HG03280 (cell line): ENCODE results near the gene HDHD2.
A peak's percentile ranks its signal among the peaks of the same experiment; 100 is the strongest.

ENCODE experiments used
- ATAC-seq: cut with Tn5 transposase; IDR thresholded peaks from one replicate; pipeline ENCODE4 v1.9.1; 2021; ENCODE audit warnings: mild to moderate bottlenecking, moderate library complexity; ENCODE audit not compliant: unreplicated experiment

The HDHD2 gene

DNA sequence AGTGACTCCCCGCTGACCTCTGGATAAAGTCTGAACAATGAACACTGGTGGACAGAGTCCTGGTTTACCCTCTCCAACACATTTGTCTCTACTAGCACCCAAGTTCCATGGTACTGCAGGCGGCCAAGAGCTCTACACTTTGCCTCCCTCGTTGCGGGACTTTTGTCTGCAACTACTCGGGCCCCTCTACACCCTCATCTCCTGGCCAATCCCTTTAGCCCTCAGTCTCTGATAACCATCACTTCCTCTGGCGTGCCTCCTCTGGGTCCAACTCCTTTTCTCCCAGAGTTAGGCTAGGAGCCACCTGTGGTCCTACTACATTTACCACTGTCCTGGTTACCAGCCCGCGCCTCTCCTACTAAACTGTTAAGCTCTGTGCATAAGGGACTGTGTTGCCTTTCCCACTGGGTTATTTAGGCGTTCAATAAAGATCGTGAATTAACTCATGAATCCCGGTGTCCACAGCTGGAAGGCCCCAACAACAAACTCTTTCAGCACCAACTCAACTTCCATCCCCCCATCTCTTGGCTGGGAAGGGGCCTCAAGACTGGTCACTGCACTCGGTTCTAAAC lies 757 bp downstream of the HDHD2 start:
- ATAC-seq, result no peak

DNA sequence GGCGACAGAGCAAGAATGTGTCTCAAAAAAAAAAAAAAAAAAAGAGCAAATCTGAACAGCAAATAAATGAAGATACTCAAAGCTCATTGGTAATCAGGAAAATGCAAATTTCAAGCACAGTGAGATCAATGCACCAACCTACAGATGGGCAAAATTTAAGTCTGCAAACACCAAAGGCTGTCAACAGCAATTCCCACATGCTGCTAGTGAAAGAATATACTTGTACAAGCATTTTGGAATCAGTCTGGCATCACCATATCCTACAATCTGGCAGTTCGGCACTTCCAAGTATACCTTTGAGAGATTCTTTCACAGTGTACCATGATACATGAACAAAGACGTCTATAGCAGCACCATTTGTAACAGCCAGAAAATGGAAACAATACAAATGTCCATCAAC lies 4.1 kb downstream of the HDHD2 start:
- ATAC-seq, result no peak

DNA sequence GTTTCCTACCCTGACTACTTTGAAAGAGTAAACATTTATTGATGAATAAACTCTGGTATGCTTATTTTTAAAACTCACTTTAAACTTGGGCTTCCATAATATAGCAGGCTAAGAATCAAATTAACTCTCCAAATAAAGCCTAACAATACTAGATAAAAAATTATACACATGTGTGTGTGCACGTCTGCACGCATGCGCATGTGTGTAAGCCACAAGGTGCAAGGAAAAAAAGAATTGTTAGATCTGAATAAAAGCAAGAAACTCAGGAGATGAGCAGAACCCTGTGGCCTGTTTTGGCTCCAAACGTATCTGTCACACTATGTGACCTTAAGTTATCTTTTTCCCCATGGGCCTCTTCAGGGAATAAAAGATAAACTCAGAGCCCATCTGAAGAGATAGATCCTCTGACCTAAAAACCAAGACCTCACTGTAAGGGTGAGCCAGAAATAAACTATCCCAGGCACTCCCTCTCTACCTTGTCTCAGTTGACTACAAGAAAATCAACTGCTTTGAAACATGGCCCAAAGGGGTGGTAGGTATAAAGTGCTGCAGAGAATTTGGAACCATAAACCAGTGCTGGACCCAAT lies 6.3 kb downstream of the HDHD2 start:
- no peak for ATAC-seq

DNA sequence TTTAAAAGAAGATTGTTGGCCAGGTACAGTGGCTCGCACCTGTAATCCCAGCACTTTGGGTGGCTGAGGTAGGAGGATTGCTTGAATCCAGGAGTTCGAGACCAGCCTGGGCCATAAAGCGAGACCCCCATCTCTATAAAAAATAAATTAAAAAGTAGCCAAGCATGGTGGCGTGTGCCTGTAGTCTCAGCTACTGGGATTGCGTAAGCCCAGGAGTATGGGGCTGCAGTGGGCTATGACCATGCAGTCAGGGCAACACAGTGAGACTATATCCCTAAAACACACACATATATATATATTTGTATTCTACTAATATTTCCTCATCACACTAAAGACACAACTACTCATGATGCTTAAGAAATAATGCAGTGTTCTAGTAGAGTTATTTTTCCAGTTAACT lies 7.1 kb downstream of the HDHD2 start:
- no peak for ATAC-seq

DNA sequence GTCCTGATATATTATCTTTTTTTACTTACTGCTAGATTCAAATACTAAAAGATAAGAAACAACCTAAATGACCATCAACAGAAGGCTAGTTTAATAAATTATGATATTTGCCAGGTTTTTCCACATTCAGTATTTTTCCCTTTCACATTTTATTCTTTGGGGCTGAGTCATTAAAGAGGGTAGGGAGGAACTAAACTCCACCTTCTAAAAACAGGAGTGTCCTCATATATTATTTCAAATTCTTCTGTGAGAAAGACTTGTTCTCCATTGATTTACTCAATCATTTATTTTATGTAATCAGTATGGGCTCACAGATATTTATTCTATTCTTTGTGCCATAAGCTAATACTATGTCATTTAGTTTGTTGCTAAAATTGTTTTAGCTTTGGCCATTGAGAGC lies 9.0 kb downstream of the HDHD2 start:
- ATAC-seq, result no peak

DNA sequence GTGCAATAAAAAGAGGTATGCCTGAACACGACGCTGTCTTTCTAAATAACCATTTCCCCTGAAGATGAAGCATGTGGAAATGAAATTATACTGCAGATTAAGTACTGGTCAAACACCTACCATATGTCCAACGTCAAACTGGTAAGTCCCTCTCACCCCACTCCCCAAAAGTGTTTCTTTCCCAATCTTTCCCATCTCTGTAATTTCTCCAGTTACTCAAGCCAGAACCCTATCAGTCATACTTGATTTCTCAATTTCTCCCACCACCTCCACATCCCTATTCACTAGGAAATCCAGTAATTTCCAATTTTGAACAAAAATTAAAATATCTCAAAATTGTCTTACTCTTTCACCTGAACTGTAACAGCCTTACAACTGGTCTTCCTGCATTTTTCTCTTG lies 29.2 kb downstream of the HDHD2 start:
- ATAC-seq, result no peak

DNA sequence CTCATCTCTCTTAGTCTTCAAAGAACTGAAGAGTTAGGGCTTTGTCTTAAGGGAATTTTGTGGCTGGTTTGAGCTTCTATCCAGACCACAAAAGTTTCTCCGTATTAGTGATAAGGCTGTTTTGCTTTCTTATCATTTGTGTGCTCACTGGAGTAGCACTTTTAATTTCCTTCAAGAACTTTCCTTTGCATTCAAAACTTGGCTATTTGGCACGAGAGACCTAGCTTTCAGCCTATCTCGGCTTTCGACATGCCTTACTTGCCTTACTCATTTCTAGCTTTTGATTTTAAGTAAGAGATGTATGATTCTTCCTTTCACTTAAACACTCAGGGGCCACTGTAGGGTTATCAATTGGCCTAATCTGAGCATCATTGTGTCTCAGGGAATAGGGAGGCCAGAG lies 29.9 kb downstream of the HDHD2 start:
- ATAC-seq, result peak; percentile 79

DNA sequence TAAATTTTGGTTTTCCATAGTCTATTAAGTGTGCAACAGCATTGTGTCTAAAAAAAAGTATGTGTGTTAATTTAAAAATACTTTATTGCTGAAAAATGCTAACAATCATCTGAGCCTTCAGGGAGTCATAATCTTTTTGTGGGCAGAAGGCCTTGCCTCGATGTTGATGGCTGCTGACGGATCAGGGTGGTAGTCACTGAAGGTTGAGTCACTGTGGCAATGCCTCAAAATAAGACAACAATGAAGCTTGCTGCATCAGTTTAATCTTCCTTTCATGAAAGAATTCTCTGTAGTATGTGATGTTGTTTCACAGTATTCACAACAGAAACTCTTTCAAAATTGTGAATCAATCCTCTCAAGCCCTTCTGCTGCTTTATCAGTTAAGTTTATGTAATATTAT lies 31.3 kb downstream of the HDHD2 start:
- ATAC-seq, result no peak

DNA sequence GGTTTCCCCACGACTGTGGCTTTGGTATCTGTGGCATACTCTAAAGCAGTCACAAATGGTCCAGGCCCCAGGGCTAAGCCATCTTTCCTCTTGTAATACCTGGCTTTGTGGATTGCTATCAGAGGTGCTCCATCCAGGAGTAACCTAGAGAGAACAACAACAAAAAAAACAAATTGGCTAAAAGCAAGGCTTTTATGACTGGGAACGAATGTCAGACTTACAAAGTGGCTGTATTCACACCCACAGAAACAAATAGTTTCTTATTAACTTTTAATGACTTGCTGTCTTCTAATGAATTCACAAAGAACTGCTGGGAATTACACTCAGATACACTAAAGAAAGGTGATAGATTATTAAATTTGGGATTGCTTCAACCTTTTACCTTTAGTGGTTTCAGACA lies 35.1 kb downstream of the HDHD2 start:
- ATAC-seq, result no peak

DNA sequence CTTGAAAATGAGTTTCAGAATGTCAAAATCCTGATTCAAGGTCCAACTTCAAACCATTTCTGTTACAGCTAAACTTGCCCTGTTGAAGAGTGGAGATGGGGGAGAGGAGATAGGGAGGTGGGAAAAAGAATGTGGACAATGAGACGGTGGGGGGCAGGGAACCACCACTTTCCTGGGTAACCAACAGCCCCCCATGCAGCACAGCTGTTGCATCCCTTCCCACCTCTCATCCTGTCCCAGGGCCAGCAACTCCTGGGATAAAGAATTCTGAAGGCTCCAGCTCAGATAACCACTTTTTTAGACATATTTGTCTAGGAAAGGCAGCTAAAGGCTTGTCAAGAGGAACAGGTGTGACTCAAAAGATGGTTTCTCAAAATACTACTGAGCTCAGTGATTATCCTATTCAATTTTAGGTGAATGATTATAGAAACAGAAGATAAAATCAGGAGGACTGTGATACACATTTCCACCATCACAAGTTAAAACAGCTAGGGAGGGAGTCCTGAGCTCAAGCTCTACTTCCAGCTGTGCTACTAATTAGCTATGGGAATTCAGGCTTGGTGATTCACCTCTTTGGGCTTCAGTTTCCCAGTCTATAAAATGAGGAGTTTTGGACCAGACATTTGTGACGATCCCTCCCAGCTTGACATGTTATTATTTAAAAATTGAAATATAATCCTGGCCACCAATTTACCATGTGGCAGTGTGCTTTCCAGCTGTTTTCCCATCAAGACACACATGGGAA lies 36.3 kb downstream of the HDHD2 start:
- ATAC-seq, result no peak

DNA sequence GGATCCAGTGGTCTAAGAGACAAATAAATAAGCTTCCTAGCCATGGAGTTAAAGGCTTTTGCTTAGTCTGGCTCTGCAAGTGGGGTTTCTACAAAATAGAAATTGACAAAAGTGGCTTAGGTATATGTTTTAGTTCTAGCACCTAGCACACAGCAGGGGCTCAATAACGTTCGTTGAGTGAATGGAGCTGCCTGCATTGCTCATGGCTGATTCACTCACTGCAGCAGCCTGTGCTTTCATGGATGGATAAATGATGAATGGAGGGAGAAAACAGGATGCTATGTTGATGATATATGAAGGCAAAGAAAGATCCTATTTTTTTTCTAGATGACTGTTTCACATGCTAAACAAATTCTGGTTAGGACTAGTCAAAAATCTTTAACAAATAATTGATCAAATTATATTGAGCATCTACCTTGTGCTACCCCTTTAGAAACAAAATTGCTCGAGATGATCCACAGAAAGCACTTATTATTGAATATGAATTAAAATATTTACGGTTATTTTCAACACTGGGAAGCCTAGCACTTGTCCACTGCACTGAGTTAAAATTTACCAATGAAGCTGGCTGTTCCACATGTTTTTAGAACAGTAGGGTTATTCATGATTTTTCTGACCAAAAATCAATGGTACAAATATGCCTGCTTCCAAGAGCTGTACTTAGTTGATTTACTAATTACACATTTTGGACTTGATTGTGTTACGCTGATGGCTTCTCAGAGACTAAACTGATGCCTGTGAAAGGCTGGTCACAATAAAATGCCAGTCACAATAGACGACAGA lies 39.6 kb downstream of the HDHD2 start:
- no peak for ATAC-seq

DNA sequence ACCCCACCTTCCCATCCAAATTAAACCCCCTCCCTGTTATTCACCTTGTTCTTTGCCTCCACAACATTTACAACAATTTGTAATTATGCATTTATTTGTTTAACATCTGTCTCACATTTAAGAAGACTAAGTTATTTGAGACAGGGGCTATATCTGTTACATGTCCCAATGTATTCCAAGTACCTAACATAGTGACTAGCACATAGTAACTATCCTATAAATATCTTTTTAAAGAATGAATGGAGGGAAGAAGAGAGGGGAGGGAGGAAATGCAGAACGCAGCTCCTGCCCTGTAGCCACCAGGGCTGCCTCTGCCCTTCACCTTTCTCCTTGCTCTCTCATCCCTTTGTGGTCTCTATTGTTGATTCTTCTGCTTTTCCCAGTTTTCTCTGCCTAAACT lies 40.6 kb downstream of the HDHD2 start:
- no peak for ATAC-seq

DNA sequence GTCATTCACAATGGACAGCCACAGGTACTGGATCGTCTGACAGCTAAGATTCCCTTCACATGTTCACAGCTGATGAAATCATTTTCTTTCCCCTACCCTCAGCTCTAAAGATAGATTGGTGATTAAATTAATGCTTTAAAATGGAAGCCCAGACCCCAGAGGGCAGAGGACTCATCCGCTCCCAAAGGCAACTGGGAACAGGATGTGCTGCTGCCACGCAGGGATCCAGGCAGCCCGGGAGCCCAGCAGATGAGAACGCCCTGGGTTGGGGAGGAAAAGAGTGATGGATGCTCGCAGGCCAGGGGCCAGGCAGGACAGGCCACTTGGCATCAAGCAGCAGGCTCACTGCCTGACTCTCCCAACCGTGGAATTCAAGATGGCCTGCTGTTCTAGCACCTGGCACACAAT lies 41.3 kb downstream of the HDHD2 start:
- no peak for ATAC-seq

DNA sequence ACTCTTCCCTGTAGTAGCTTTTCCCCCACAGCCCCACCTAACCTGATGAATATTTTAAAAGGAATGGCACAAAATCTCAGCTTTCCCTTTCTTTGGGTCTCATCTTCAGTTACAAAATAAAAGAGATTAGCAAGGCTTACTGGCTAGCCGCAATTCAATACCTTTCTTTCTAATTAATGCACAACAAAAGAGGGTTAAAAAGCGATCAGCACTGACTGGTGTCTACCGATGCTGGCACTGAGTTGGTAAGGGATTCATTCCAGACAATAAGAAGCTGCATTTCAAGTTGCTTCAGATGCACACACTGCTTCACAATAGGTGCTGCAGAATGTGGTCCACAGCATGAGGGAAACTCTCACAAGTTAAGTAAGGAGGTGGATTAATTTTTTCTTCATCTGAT lies 41.9 kb downstream of the HDHD2 start:
- no peak for ATAC-seq

DNA sequence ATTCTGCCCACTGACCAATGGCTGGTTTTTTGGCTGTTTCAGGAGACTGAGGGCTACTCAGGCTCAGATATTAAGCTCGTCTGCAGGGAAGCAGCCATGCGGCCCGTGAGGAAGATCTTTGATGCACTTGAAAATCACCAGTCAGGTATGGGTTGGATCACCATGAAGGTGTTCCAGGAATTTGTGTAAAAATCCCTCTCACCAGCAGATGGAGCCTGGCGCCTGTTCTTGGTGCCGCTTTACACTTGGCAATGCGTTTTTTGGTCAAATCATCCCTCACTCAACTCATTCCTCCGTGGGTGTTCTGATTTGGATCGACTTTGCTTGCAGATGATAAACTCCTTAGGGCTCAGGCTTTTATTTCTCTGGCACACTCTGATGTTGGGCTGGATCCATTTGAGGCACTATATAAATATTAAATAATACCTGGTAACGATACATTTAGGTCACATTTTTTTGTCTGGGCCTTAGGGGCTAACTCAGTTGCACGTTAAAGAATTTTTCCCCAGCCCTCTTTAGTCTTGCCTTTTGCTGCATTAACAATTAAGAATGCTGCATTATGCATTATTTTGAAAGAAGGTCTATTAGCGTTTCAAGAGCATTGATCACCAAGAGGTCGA lies 50.0 kb downstream of the HDHD2 start:
- no peak for ATAC-seq

DNA sequence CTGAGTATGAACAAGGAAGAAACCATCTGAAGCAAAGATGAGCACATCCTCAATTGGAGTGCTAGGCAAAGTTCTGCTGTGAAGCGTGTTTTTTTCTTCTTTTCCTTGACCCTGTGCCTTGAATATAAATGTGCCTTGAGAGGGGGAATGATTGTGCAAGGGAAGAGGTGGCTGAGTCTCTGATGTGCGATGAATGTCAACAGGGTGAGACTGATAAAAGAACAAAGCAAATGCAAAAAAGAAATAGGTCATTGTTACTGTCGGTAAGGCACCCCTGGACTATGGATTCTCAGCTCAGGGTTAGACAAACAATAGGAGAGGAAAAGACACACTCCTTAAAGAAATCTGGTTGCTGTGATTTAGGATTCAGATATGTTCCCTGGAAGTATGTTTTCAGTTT lies 54.5 kb downstream of the HDHD2 start:
- ATAC-seq, result no peak

DNA sequence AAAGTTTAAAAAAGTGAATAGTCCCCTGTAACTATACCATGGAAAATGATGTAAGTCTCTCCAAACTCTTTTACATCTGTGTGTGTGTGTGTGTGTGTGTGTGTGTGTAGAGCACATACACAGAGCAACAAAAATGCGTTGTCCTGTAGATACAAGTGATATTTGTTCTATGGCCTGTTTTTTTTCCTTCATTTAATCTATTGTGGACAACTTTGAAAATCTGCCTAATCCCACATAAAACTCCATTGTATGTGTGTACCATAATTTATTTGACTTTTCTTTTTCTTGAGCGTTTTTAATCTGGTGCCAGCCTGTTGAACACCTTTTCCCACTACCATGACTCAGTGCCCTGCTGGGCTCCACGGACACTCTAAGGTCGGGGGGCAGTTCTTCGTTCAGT lies 62.6 kb downstream of the HDHD2 start:
- no peak for ATAC-seq

DNA sequence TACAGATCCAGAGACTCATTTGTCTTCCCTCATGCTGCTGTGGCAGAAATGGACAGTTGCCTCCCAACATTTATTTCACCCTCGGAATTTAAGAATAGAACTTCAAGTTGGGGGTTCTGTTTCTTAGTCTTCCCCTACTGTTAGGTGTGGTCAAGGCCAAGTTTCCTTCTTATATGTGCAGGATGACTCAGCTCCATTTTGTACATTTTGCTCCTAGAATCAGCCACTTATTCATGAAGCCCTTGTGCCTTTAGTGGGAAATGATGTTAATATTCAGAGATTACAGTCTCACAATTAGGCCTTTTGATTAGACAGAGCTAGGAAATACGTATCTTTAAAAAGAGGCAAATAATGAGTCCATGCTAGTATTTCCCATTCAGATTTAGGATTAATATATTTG lies 68.7 kb downstream of the HDHD2 start:
- no peak for ATAC-seq

DNA sequence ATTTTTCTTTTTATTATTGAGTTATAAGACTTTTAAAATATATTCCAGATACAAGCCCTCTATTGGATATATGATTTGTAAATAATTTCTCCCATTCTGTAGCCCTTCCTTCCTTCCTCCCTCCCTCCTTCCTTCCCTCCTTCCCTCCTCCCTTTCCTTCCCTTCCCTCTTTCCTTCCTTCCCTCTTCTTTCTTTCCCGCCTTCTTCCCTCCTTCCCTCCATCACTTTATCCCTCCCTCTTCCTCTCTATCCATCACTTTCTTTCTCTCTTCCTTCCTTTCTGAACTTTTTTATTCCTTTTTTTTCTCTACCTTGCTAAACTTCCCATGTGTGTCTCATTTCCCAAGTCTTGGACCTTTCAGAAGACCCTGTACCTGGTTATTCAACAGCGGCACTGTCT lies 69.4 kb downstream of the HDHD2 start:
- ATAC-seq, result no peak

DNA sequence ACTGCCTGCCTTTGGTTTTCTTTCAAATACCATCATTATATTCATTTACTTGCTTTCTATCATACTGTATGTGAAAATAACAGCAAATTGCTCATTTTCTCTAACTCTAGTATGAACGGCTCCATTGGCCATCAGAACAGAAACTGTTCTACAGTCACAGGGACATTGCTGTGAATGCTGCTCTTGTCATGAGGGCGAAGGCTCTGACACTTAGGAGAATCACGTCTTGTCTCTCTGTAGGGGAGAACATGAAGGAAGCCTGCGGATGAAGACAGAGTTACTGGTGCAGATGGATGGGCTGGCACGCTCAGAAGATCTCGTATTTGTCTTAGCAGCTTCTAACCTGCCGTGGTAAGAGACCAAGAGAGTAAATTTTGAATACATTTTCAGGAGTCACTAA lies 73.2 kb downstream of the HDHD2 start:
- no peak for ATAC-seq

DNA sequence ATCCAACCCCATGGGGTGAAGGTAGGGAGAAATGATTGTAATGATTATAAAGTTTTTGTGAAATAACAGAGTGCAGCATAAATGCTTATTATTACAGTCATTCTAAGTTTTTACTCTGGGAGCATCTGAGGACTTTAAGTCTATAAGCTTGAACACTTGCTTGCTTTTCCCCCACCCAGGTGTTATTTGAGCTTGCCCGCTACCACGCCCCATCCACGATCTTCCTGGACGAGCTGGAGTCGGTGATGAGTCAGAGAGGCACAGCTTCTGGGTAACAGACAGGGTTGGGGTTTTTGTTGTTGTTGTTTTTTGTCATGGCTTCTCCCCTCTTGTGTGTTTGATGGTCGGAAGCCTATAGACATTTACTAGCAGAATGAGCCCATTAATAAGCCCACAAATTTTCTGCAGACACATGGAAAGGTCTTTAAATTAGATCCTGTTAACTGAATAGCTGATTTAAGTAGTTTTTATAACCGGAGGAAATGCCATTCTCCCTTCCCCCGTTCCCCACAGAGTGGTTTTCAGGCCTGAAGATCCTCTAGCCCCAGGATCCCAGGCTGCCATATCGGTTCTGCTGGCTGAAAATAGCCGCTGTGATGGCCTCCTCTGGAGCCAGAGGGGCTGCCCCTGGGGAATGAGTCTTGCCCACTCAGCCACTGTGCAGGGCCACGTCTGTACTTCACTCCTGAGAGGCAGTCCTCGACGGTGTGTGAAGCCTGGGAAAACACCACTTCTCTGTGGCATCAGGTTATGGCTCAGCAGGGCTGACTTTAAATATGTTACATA lies 75.0 kb downstream of the HDHD2 start:
- ATAC-seq, result no peak
